ENCODE measurements around the gene ADRM1. TPM values are rescaled to one million over a fixed set of nuclear protein-coding genes. Genes with fewer than 3 reads are reported as not detected.

Gene ADRM1
- total RNA-seq, 1 experiment from 2014 or later = 227 TPM

DNA sequence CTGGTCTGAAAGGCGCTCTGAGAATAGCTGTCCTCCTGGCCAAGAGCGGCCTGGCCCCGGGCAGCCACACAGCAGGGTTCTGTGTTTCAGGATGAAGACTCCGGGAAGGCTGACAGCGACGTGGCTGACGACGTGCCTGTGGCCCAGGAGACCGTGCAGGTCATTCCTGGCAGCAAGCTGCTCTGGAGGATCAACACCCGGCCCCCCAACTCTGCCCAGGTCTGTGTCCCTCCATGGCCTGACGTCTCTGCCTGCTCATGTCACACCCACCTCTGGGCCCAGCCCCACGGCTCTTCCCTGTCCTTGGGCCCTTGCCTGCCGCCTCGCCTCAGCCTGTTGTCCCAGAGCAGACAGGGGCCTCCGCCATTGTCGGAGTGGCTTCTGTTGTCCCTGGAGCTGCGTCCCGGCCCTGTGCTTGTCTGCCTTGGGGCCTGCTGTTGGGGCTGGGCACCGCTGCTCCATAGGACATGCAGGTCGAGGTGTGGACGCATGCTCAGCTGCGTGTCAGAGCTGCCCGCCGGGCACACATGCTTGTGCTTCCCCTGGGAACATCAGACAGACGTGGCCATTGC, 16.2 kb upstream of the ADRM1 start:
- H3K27me3 Mint-ChIP-seq (ENCODE audit: unreplicated experiment) = no peaks in the 10 kb centered on the region
- CTCF ChIA-PET = interaction anchor here (0.5 kb wide), 1 partner anchor 36 kb away, joined by 8 read pairs; no protein-coding TSS in a partner anchor
- DNase-seq = no peak
- no peaks in the 10 kb centered on the region for H3K4me1 Mint-ChIP-seq (ENCODE audit: low read depth, unreplicated experiment)
- no peak overlapping the region for H3K4me3 Mint-ChIP-seq (ENCODE audit: low read depth, unreplicated experiment)
- TF ChIP-seq, protein P1, sequence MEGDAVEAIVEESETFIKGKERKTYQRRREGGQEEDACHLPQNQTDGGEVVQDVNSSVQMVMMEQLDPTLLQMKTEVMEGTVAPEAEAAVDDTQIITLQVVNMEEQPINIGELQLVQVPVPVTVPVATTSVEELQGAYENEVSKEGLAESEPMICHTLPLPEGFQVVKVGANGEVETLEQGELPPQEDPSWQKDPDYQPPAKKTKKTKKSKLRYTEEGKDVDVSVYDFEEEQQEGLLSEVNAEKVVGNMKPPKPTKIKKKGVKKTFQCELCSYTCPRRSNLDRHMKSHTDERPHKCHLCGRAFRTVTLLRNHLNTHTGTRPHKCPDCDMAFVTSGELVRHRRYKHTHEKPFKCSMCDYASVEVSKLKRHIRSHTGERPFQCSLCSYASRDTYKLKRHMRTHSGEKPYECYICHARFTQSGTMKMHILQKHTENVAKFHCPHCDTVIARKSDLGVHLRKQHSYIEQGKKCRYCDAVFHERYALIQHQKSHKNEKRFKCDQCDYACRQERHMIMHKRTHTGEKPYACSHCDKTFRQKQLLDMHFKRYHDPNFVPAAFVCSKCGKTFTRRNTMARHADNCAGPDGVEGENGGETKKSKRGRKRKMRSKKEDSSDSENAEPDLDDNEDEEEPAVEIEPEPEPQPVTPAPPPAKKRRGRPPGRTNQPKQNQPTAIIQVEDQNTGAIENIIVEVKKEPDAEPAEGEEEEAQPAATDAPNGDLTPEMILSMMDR (IDR thresholded peaks at IDR 0.05; ENCODE audit: unreplicated experiment) = no peak
- no TSS peak for BruUV-seq (replicated peaks)
- intact Hi-C loops (cut with micrococcal nuclease; ENCODE audit: unreplicated experiment) = no loop called here
- H3K27ac Mint-ChIP-seq (ENCODE audit: unreplicated experiment) = no peak overlapping the region
- peaks cover 81% of the 10 kb centered on the region for H3K36me3 Mint-ChIP-seq (ENCODE audit: insufficient read depth, unreplicated experiment)
- H3K9me3 Mint-ChIP-seq (ENCODE audit: low read depth, unreplicated experiment) = no peaks in the 10 kb centered on the region

DNA sequence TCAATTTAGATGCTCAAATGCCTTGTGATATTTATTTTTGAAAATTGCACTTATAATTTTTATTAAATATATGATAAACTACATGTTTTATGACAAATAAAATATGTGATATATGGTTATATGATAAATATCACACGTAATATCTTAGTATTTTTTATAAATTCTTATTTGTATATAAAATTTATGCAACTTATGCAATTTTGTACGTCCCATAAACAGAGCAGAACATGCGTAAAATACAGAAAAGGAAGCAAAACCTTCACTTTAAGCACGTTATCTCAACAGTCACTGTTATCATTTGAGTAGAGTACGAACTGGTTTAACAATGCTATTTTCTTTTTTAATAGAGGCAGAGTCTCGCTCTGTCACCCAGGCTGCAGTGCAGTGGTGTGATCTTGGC, 15.7 kb upstream of the ADRM1 start:
- TF ChIP-seq, protein P1 (IDR thresholded peaks at IDR 0.05; ENCODE audit: unreplicated experiment) = no peak
- H3K27me3 Mint-ChIP-seq (ENCODE audit: unreplicated experiment) = no peaks in the 10 kb centered on the region
- intact Hi-C loops (cut with micrococcal nuclease; ENCODE audit: unreplicated experiment) = no loop called here
- no peak overlapping the region for H3K27ac Mint-ChIP-seq (ENCODE audit: unreplicated experiment)
- no peak overlapping the region for H3K4me3 Mint-ChIP-seq (ENCODE audit: low read depth, unreplicated experiment)
- peaks cover 81% of the 10 kb centered on the region for H3K36me3 Mint-ChIP-seq (ENCODE audit: insufficient read depth, unreplicated experiment)
- BruUV-seq (replicated peaks) = no TSS peak
- H3K9me3 Mint-ChIP-seq (ENCODE audit: low read depth, unreplicated experiment) = no peaks in the 10 kb centered on the region
- no peaks in the 10 kb centered on the region for H3K4me1 Mint-ChIP-seq (ENCODE audit: low read depth, unreplicated experiment)
- DNase-seq = no peak
- CTCF ChIA-PET = no interaction called here

DNA sequence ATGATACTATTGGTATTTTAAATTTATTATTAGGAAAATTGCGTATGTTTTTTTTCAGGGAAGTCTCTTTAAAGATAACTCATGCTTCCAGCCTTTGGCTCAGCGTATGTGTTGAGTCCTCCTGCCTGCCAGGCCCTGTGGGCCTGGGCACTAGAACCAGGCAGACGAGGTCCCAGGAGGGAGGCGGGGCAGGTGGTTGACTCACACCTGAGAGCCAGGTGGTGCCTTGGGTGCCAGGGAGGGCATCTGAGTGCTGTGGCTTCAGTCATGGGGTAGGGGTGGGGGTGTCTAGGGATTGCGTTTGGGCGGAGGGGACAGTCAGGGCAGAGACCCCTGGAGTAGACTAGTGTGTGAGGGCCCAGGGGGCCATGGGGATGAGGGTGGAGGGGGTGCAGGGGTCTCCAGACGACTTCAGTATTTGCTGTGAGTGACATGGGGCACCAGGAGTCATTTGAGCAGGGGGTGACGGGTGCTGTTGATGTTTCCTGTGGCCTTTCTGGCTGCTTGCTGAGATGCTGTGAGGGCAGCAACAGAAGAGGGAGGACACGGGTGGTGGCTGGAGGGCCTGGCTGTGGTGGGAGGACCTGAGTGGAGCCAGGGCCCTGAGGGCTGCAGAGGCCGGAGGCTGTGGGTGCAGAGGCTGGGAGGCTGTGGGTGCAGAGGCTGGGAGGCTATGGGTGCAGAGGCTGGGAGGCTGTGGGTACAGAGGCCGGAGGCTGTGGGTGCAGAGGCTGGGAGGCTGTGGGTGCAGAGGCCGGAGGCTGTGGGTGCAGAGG, 14.8 kb upstream of the ADRM1 start:
- intact Hi-C loops (cut with micrococcal nuclease; ENCODE audit: unreplicated experiment) = no loop called here
- H3K9me3 Mint-ChIP-seq (ENCODE audit: low read depth, unreplicated experiment) = no peaks in the 10 kb centered on the region
- H3K27ac Mint-ChIP-seq (ENCODE audit: unreplicated experiment) = no peak overlapping the region

DNA sequence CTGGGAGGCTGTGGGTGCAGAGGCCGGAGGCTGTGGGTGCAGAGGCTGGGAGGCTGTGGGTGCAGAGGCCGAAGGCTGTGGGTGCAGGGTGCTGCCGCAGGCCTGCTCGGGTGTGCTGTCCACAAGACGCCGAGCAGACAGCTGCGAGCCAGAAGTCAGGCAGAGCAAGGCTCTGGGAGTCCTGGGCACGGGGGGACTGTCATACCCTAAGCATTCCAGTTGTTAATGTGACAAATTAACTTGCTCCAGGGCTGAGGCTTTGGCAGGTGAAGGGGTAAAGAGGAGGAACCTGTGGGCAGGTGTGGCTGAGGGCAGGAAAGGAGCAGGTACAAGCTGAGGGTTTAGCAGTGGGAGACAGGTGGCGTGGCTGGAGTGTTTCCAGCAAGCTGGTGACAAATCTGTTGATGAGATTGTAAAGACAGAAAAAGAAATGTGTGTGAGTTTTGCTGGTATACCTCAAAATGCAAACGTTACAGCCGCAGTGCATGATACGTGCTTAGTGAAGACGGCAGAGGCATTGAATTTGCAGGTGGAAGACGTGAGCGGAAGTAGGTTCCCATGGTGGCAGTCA, 14.2 kb upstream of the ADRM1 start:
- H3K27me3 Mint-ChIP-seq (ENCODE audit: unreplicated experiment) = no peaks in the 10 kb centered on the region
- intact Hi-C loops (cut with micrococcal nuclease; ENCODE audit: unreplicated experiment) = no loop called here
- no peak for DNase-seq
- CTCF ChIA-PET = interaction anchor here (0.7 kb wide), 1 partner anchor 159 kb away, joined by 4 read pairs; no protein-coding TSS in a partner anchor
- H3K4me1 Mint-ChIP-seq (ENCODE audit: low read depth, unreplicated experiment) = no peaks in the 10 kb centered on the region
- BruUV-seq (replicated peaks) = no TSS peak
- no peaks in the 10 kb centered on the region for H3K9me3 Mint-ChIP-seq (ENCODE audit: low read depth, unreplicated experiment)
- H3K4me3 Mint-ChIP-seq (ENCODE audit: low read depth, unreplicated experiment) = no peak overlapping the region
- no peak overlapping the region for H3K27ac Mint-ChIP-seq (ENCODE audit: unreplicated experiment)
- peaks cover 86% of the 10 kb centered on the region for H3K36me3 Mint-ChIP-seq (ENCODE audit: insufficient read depth, unreplicated experiment)
- TF ChIP-seq, protein P1 (IDR thresholded peaks at IDR 0.05; ENCODE audit: unreplicated experiment) = no peak

More for the DNA sequence above, 14.8 kb upstream of the ADRM1 start:
- CTCF ChIA-PET = no interaction called here
- no peak overlapping the region for H3K4me3 Mint-ChIP-seq (ENCODE audit: low read depth, unreplicated experiment)
- no peaks in the 10 kb centered on the region for H3K4me1 Mint-ChIP-seq (ENCODE audit: low read depth, unreplicated experiment)
- TF ChIP-seq, protein P1 (IDR thresholded peaks at IDR 0.05; ENCODE audit: unreplicated experiment) = no peak
- no peak for DNase-seq
- no peaks in the 10 kb centered on the region for H3K27me3 Mint-ChIP-seq (ENCODE audit: unreplicated experiment)
- BruUV-seq (replicated peaks) = no TSS peak
- H3K36me3 Mint-ChIP-seq (ENCODE audit: insufficient read depth, unreplicated experiment) = peaks cover 86% of the 10 kb centered on the region

All from Calu3 (cell line).